Globus pallidus (tissue), 1 donor: Measurements from ENCODE around the gene NOX4.
A peak's percentile ranks its signal among the peaks of the same experiment; 100 is the strongest.

Experiments
- DNase-seq: peaks from one replicate; pipeline ENCODE4 v3.0.0-alpha.2; 2015; ENCODE audit warnings: low spot score

NOX4 gene

GRCh38 chr11:89490981-89491690 is at the start of gene NOX4:
NOX4 (minus strand) TSS chr11:89491375; CDS start chr11:89491246, 129 bp downstream.
- peak; percentile 47 for DNase-seq

- no peak for DNase-seq
These were observed 49.7 kb upstream of the NOX4 start for GRCh38 chr11:89540826-89541225.

GRCh38 chr11:89537936-89538335 is 46.8 kb upstream of the NOX4 start:
- DNase-seq = no peak

- DNase-seq = no peak
These were observed 45.8 kb upstream of the NOX4 start for GRCh38 chr11:89536926-89537325.

- DNase-seq = no peak
These were observed 44.0 kb upstream of the NOX4 start for GRCh38 chr11:89535221-89535620.

- DNase-seq = no peak
These were observed 38.6 kb upstream of the NOX4 start for GRCh38 chr11:89529626-89530380.

GRCh38 chr11:89521792-89522191 is 30.6 kb upstream of the NOX4 start:
- DNase-seq = no peak

- no peak for DNase-seq
These were observed 30.1 kb upstream of the NOX4 start for GRCh38 chr11:89521294-89521693.

GRCh38 chr11:89516496-89516895 is 25.3 kb upstream of the NOX4 start:
- no peak for DNase-seq

GRCh38 chr11:89508544-89508943 is 17.4 kb upstream of the NOX4 start:
- DNase-seq = no peak

- DNase-seq = no peak
These were observed 13.1 kb upstream of the NOX4 start for GRCh38 chr11:89504270-89504669.

- DNase-seq = no peak
These were observed 12.2 kb upstream of the NOX4 start for GRCh38 chr11:89503422-89503821.

GRCh38 chr11:89502301-89502700 is 11.1 kb upstream of the NOX4 start:
- no peak for DNase-seq

GRCh38 chr11:89500336-89500735 is 9.2 kb upstream of the NOX4 start:
- DNase-seq = no peak

- no peak for DNase-seq
These were observed 7.8 kb upstream of the NOX4 start for GRCh38 chr11:89498845-89499448.

- DNase-seq = no peak
These were observed 4.8 kb upstream of the NOX4 start for GRCh38 chr11:89495951-89496350.

GRCh38 chr11:89493431-89493830 is 2.3 kb upstream of the NOX4 start:
- no peak for DNase-seq

GRCh38 chr11:89490602-89490980 is 584 bp downstream of the NOX4 start:
- no peak for DNase-seq

GRCh38 chr11:89489930-89490329 is 1.2 kb downstream of the NOX4 start:
- DNase-seq = no peak

- DNase-seq = no peak
These were observed 4.2 kb downstream of the NOX4 start for GRCh38 chr11:89487016-89487415.

- DNase-seq = no peak
These were observed 6.3 kb downstream of the NOX4 start for GRCh38 chr11:89484896-89485295.

GRCh38 chr11:89477175-89477574 is 14.0 kb downstream of the NOX4 start:
- no peak for DNase-seq

GRCh38 chr11:89463266-89463780 is 27.9 kb downstream of the NOX4 start:
- DNase-seq = no peak
